Measurements from ENCODE around the gene MEX3D. TPM values are rescaled to one million over a fixed set of nuclear protein-coding genes. Genes with fewer than 3 reads are reported as not detected.

The MEX3D gene
- total RNA-seq, 4 donors from 2014 or later: 20.8 to 100 (median 27.8) TPM

DNA sequence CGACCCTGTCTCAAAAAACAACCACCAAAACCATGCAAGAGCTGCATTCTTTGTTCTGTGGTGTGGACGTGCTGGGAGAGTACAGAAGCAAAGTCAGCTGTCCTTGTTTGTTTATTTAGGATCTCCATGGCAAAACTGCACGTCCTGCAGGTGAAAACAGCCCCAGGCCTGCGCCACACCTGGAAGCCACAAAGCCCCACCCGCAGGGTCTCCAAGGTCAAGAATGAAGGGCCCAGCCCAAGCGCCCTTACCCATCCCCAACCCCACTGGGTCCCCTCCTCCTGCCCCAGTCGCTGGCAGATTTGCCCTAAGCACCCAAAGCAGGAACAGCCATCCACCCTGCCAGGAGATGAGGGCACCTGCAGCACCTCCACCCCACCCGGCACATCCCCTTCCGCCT lies 14.1 kb upstream of the MEX3D start:
- no peaks in the 10 kb centered on the region for H3K27me3 ChIP-seq
- H3K27ac ChIP-seq: no peak overlapping the region
- intact Hi-C loops (cut with DNase I; ENCODE audit: low total_unique reads): no loop called here
- H3K36me3 ChIP-seq: peaks cover 0 to 28% (median 13%) of the 10 kb centered on the region in 4 donors
- H3K4me3 ChIP-seq: no peak overlapping the region
- TF ChIP-seq, protein P1, sequence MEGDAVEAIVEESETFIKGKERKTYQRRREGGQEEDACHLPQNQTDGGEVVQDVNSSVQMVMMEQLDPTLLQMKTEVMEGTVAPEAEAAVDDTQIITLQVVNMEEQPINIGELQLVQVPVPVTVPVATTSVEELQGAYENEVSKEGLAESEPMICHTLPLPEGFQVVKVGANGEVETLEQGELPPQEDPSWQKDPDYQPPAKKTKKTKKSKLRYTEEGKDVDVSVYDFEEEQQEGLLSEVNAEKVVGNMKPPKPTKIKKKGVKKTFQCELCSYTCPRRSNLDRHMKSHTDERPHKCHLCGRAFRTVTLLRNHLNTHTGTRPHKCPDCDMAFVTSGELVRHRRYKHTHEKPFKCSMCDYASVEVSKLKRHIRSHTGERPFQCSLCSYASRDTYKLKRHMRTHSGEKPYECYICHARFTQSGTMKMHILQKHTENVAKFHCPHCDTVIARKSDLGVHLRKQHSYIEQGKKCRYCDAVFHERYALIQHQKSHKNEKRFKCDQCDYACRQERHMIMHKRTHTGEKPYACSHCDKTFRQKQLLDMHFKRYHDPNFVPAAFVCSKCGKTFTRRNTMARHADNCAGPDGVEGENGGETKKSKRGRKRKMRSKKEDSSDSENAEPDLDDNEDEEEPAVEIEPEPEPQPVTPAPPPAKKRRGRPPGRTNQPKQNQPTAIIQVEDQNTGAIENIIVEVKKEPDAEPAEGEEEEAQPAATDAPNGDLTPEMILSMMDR (IDR thresholded peaks at IDR 0.05): no peak
- TF ChIP-seq EP300 (IDR thresholded peaks at IDR 0.05; ENCODE audit: low read depth) (no peak), POLR2A (IDR thresholded peaks at IDR 0.05) (no peak), POLR2AphosphoS5 (IDR thresholded peaks at IDR 0.05) (no peak)
- DNase-seq: no peak
- 75% methylated on average over 5 of the region's 9 CpGs; no CpG with 5 or more reads in 1 of the 2 donors for WGBS, 2 donors (ENCODE audit: low coverage in 1 of 2)
- H3K9me3 ChIP-seq: no peaks in the 10 kb centered on the region
- H3K4me1 ChIP-seq: no peaks in the 10 kb centered on the region
- in situ Hi-C loops (cut with MboI; ENCODE audit: low pct_ligation_motif_present in 1 of 4, low pct_unique_long_range_greater_than_20kb in 1 of 4, low sequenced_read_pairs in 3 of 4): no loop called here

DNA sequence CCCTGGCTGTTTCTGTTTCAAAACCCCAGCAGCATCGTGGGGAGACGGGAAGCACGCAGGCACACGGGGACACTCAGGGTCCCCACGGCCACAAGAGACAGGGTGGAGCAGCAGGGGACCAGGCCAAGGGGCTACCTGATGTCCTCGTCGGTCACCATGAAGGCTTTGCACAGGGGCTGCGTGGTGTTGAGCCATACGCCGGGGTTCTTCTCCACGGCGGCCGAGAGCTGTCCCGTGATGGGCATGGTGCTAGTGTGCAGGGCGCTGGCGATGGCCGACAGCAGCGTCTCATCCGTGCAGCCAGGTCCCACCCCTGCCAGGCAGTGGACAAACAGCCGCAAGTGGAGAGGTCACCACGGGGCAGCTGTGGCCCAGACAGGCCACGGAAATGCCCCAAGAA lies 12.8 kb upstream of the MEX3D start:
- peaks cover 0 to 29% (median 13%) of the 10 kb centered on the region in 4 donors for H3K36me3 ChIP-seq
- WGBS, 2 donors (ENCODE audit: low coverage in 1 of 2): 94% methylated on average over 19 of the region's 22 CpGs; no CpG with 5 or more reads in 1 of the 2 donors

DNA sequence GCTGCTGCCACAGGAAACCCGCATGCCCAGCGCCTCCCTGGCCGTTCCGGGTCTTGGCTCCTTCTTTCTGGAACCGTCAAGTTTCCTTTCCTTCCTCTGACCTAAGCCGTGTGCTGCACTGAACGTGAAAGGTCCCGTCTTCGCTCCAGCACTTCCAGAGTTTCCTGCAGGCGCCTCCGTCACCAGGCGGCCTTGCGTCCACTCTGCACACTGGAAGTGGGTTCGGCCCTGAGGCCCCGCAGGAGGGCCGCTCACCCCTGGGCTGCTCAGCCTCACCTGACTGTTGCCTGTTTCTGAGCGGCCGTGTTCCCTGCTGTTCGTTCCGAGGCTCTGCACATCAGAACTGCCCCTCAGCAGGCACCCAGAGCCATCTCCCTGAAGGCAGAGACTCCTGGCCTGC lies 12.3 kb upstream of the MEX3D start:
- TF ChIP-seq EP300 (IDR thresholded peaks at IDR 0.05; ENCODE audit: low read depth): no peak
- TF ChIP-seq, protein P1 (IDR thresholded peaks at IDR 0.05): no peak
- no peak for TF ChIP-seq POLR2A (IDR thresholded peaks at IDR 0.05)
- TF ChIP-seq POLR2AphosphoS5 (IDR thresholded peaks at IDR 0.05): no peak
- Histone ChIP-seq H3K27me3 (no peaks in the 10 kb centered on the region), H3K9me3 (no peaks in the 10 kb centered on the region), H3K36me3 (peaks cover 0 to 29% (median 13%) of the 10 kb centered on the region in 4 donors), H3K27ac (no peak overlapping the region), H3K4me3 (no peak overlapping the region), H3K4me1 (no peaks in the 10 kb centered on the region)
- intact Hi-C loops (cut with DNase I; ENCODE audit: low total_unique reads): no loop called here
- WGBS, 2 donors (ENCODE audit: low coverage in 1 of 2): 95% methylated on average over 20 of the region's 20 CpGs; no CpG with 5 or more reads in 1 of the 2 donors
- in situ Hi-C loops (cut with MboI; ENCODE audit: low pct_ligation_motif_present in 1 of 4, low pct_unique_long_range_greater_than_20kb in 1 of 4, low sequenced_read_pairs in 3 of 4): no loop called here
- DNase-seq: no peak

More for the DNA sequence above, 12.8 kb upstream of the MEX3D start:
- H3K4me1 ChIP-seq: no peaks in the 10 kb centered on the region
- intact Hi-C loops (cut with DNase I; ENCODE audit: low total_unique reads) (loop anchor here (1.0 kb wide), 1 partner anchor 103 kb away; no protein-coding TSS in a partner anchor), in situ Hi-C loops (cut with MboI; ENCODE audit: low pct_ligation_motif_present in 1 of 4, low pct_unique_long_range_greater_than_20kb in 1 of 4, low sequenced_read_pairs in 3 of 4) (no loop called here)
- no peak overlapping the region for H3K27ac ChIP-seq
- H3K27me3 ChIP-seq: no peaks in the 10 kb centered on the region
- TF ChIP-seq, protein P1 (IDR thresholded peaks at IDR 0.05): no peak
- TF ChIP-seq POLR2A (IDR thresholded peaks at IDR 0.05) (no peak), POLR2AphosphoS5 (IDR thresholded peaks at IDR 0.05) (no peak), EP300 (IDR thresholded peaks at IDR 0.05; ENCODE audit: low read depth) (no peak)
- no peaks in the 10 kb centered on the region for H3K9me3 ChIP-seq
- no peak for DNase-seq
- no peak overlapping the region for H3K4me3 ChIP-seq

DNA sequence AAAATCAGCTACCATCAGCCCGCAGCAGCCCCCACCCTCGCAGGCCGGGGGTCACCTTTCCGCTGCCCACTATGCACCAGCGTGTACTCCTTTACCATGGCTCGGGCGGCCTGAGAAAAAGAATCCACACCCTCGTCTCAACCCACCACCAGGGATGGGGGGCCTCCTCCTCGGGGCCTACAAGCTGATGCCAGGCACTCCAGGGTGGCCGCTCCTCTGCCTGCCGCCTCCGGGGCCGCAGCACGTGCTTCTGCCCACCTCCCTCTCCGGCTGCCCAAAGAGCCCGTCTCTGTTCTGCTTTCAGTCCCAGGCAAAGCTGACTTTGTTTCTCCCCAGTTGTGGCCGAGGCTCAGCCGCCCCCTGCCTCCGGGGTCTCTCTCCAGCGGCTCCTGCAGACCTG lies 11.1 kb upstream of the MEX3D start:
- DNase-seq: no peak
- TF ChIP-seq EP300 (IDR thresholded peaks at IDR 0.05; ENCODE audit: low read depth) (no peak), POLR2AphosphoS5 (IDR thresholded peaks at IDR 0.05) (no peak), POLR2A (IDR thresholded peaks at IDR 0.05) (no peak)
- TF ChIP-seq, protein P1 (IDR thresholded peaks at IDR 0.05): no peak
- WGBS, 2 donors (ENCODE audit: low coverage in 1 of 2): 97% methylated on average over 20 of the region's 20 CpGs; no CpG with 5 or more reads in 1 of the 2 donors
- H3K27me3 ChIP-seq: no peaks in the 10 kb centered on the region
- no peaks in the 10 kb centered on the region for H3K9me3 ChIP-seq
- H3K36me3 ChIP-seq: peaks cover 0 to 29% (median 12%) of the 10 kb centered on the region in 4 donors
- no peaks in the 10 kb centered on the region for H3K4me1 ChIP-seq
- no peak overlapping the region for H3K27ac ChIP-seq
- no peak overlapping the region for H3K4me3 ChIP-seq
- in situ Hi-C loops (cut with MboI; ENCODE audit: low pct_ligation_motif_present in 1 of 4, low pct_unique_long_range_greater_than_20kb in 1 of 4, low sequenced_read_pairs in 3 of 4): no loop called here
- intact Hi-C loops (cut with DNase I; ENCODE audit: low total_unique reads): no loop called here
